Testis (tissue), 2 donors: Measurements from ENCODE around the gene ELMO1.

ENCODE experiments used
- POLR2A ChIP-seq: fragments of 450-650 bp; IDR thresholded peaks from one replicate; pipeline ENCODE4 v1.6.1; 2017; ENCODE audit warnings: antibody characterized with exemption, mild to moderate bottlenecking, moderate library complexity
- TF ChIP-seq, protein P1 (sequence below), 3 experiments: fragments of 450-650 bp in 2 of 3; fragments of 200-600 bp in 1 of 3; sonication (generic) in 1 of 3; IDR thresholded peaks; one replicate each; pipeline ENCODE4 v1.5.1; 2016 to 2019; ENCODE audit warnings: antibody characterized with exemption in 3 of 3, mild to moderate bottlenecking in 2 of 3, moderate library complexity in 1 of 3

DNA sequence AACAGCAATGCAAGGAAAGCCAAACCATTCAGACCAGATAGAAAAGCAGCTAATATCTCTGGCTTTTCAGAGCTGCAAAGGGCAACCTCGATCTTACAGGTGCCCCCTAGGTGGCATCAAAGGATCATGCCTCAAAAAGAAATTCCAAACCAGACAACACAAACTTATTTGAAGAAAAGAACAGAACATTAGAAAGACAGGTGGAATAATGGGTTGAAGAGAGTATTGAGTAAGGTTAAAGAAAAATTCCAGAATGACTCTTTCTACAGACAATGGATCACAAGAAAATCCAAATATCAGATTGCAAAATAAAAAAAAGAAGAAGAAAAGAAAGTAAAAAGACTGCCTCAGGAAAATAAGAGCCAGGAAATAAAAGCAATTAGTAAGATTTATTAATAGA is 213.7 kb downstream of the ELMO1 start:
- TF ChIP-seq, protein P1, sequence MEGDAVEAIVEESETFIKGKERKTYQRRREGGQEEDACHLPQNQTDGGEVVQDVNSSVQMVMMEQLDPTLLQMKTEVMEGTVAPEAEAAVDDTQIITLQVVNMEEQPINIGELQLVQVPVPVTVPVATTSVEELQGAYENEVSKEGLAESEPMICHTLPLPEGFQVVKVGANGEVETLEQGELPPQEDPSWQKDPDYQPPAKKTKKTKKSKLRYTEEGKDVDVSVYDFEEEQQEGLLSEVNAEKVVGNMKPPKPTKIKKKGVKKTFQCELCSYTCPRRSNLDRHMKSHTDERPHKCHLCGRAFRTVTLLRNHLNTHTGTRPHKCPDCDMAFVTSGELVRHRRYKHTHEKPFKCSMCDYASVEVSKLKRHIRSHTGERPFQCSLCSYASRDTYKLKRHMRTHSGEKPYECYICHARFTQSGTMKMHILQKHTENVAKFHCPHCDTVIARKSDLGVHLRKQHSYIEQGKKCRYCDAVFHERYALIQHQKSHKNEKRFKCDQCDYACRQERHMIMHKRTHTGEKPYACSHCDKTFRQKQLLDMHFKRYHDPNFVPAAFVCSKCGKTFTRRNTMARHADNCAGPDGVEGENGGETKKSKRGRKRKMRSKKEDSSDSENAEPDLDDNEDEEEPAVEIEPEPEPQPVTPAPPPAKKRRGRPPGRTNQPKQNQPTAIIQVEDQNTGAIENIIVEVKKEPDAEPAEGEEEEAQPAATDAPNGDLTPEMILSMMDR (IDR thresholded peaks at IDR 0.05): peak; percentile 36 to 54 (median 47)
- TF ChIP-seq POLR2A: no peak
